ENCODE results near the gene FAAP24. TPM values are rescaled to one million over a fixed set of nuclear protein-coding genes. Genes with fewer than 3 reads are reported as not detected.

FAAP24 gene, protein sequence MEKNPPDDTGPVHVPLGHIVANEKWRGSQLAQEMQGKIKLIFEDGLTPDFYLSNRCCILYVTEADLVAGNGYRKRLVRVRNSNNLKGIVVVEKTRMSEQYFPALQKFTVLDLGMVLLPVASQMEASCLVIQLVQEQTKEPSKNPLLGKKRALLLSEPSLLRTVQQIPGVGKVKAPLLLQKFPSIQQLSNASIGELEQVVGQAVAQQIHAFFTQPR
- 4.2 and 4.4 TPM in 2 replicates for total RNA-seq

GRCh38 chr19:32971715-32972540, at the start of gene FAAP24, which contains the start of gene CEP89:
TSS of gene FAAP24 (plus strand) at chr19:32972242. CDS start at chr19:32973197, 955 bp downstream.
TSS of gene CEP89 (minus strand) at chr19:32971958. CDS start at chr19:32971874, 84 bp downstream.

Other genes starting within 250 kb of the FAAP24 start
- 0.26 and 0.32 TPM in 2 replicates for gene SLC7A9, start 102.5 kb upstream of the FAAP24 start, total RNA-seq
- gene CEP89, start 284 bp upstream of the FAAP24 start, total RNA-seq = 20.0 and 20.8 TPM in 2 replicates
- gene RHPN2, start 92.6 kb downstream of the FAAP24 start, total RNA-seq = 0.78 and 0.86 TPM in 2 replicates
- 8.6 and 9.5 TPM in 2 replicates for gene GPATCH1, start 108.9 kb downstream of the FAAP24 start, total RNA-seq
- gene WDR88, start 159.9 kb downstream of the FAAP24 start, total RNA-seq = not detected in 2 replicates
- gene LRP3, start 222.1 kb downstream of the FAAP24 start, total RNA-seq = 30.6 and 31.0 TPM in 2 replicates